Fibroblast of the aortic adventitia (primary cell): Measurements from ENCODE around the gene HIP1. TPM values are rescaled to one million over a fixed set of nuclear protein-coding genes. Genes with fewer than 3 reads are reported as not detected.
"Not testable (repeated sequence)": the region's sequence is repeated elsewhere in the genome, so short reads cannot be mapped to it uniquely, and the experiment has no call there.

ENCODE experiments used
- DNase-seq: peaks from one replicate; pipeline ENCODE4 v3.0.0-alpha.2; 2010; ENCODE audit warnings: low read depth
- H3K4me3 ChIP-seq: 2 replicates; pipeline ENCODE4 v1.5.1; 2011; ENCODE audit warnings: low read depth, mild to moderate bottlenecking, control low read depth, low read length, moderate library complexity
- CTCF ChIP-seq: IDR thresholded peaks from 2 replicates; pipeline ENCODE4 v1.5.1; 2011; ENCODE audit warnings: mild to moderate bottlenecking, low read length, control low read depth, inconsistent platforms; ENCODE audit not compliant: insufficient read depth
- total RNA-seq: library from RNA; depleted of rRNA; stranded (reverse); fragments of >200 nt; gene quantifications from 2 replicates; pipeline ENCODE4 v1.2.3, GENCODE V29; 2012; ENCODE audit warnings: low replicate concordance

HIP1 gene
- total RNA-seq, 1 donor: 9.3 TPM

- DNase-seq: no peak
- no peak for TF ChIP-seq CTCF
- H3K4me3 ChIP-seq: no peak overlapping the region
Measured at GRCh38 chr7:75694638-75695399, 43.9 kb downstream of the HIP1 start.

- DNase-seq, H3K4me3 ChIP-seq: not testable (repeated sequence)
Measured at GRCh38 chr7:75693668-75694067, 45.1 kb downstream of the HIP1 start.

- TF ChIP-seq CTCF: no peak
- H3K4me3 ChIP-seq: no peak overlapping the region
- no peak for DNase-seq
Measured at GRCh38 chr7:75691793-75692543, 46.8 kb downstream of the HIP1 start.

GRCh38 chr7:75690121-75690523 lies 48.6 kb downstream of the HIP1 start:
- no peak overlapping the region for H3K4me3 ChIP-seq
- no peak for TF ChIP-seq CTCF
- no peak for DNase-seq

- no peak for DNase-seq
- no peak for TF ChIP-seq CTCF
- no peak overlapping the region for H3K4me3 ChIP-seq
Measured at GRCh38 chr7:75689246-75690099, 49.3 kb downstream of the HIP1 start.

- no peak overlapping the region for H3K4me3 ChIP-seq
- TF ChIP-seq CTCF: no peak
- no peak for DNase-seq
Measured at GRCh38 chr7:75688200-75689136, 50.3 kb downstream of the HIP1 start.
